G401.6 (cell line): ENCODE measurements around the gene AGBL4.

Experiments used
- FAIRE-seq: peaks from 2 replicates; lab custom pipeline; 2012; peaks lifted over from hg19 to GRCh38; lab: Jason Lieb, UNC

Gene AGBL4

GRCh38 chr1:48940354-48940753 lies 1083.4 kb downstream of the AGBL4 start:
- no peak for FAIRE-seq

GRCh38 chr1:48939828-48940227 lies 1083.9 kb downstream of the AGBL4 start:
- no peak for FAIRE-seq

- no peak for FAIRE-seq
These were observed 1084.7 kb downstream of the AGBL4 start for GRCh38 chr1:48939042-48939441.

- FAIRE-seq, result no peak
These were observed 1086.0 kb downstream of the AGBL4 start for GRCh38 chr1:48937732-48938131.

- no peak for FAIRE-seq
These were observed 1087.3 kb downstream of the AGBL4 start for GRCh38 chr1:48936436-48936835.

GRCh38 chr1:48932366-48932765 lies 1091.4 kb downstream of the AGBL4 start:
- no peak for FAIRE-seq

- no peak for FAIRE-seq
These were observed 1092.1 kb downstream of the AGBL4 start for GRCh38 chr1:48931506-48932192.

GRCh38 chr1:48930011-48930410 lies 1093.7 kb downstream of the AGBL4 start:
- no peak for FAIRE-seq

GRCh38 chr1:48924099-48924498 lies 1099.7 kb downstream of the AGBL4 start:
- FAIRE-seq, result no peak

- no peak for FAIRE-seq
These were observed 1100.6 kb downstream of the AGBL4 start for GRCh38 chr1:48923116-48923515.

GRCh38 chr1:48920851-48921250 lies 1102.9 kb downstream of the AGBL4 start:
- FAIRE-seq, result no peak

GRCh38 chr1:48917901-48918603 lies 1105.7 kb downstream of the AGBL4 start:
- FAIRE-seq, result no peak

- FAIRE-seq, result no peak
These were observed 1106.7 kb downstream of the AGBL4 start for GRCh38 chr1:48917070-48917454.

- FAIRE-seq, result no peak
These were observed 1107.4 kb downstream of the AGBL4 start for GRCh38 chr1:48916130-48917069.

- FAIRE-seq, result no peak
These were observed 1115.1 kb downstream of the AGBL4 start for GRCh38 chr1:48908606-48909005.

GRCh38 chr1:48906729-48907128 lies 1117.0 kb downstream of the AGBL4 start:
- no peak for FAIRE-seq

GRCh38 chr1:48906164-48906563 lies 1117.6 kb downstream of the AGBL4 start:
- FAIRE-seq, result no peak

- no peak for FAIRE-seq
These were observed 1120.5 kb downstream of the AGBL4 start for GRCh38 chr1:48903291-48903690.

GRCh38 chr1:48898894-48899293 lies 1124.9 kb downstream of the AGBL4 start:
- FAIRE-seq, result no peak

- no peak for FAIRE-seq
These were observed 1134.1 kb downstream of the AGBL4 start for GRCh38 chr1:48889615-48890014.

GRCh38 chr1:48889082-48889481 lies 1134.7 kb downstream of the AGBL4 start:
- no peak for FAIRE-seq

- FAIRE-seq, result no peak
These were observed 1136.0 kb downstream of the AGBL4 start for GRCh38 chr1:48887796-48888195.

GRCh38 chr1:48882020-48882419 lies 1141.7 kb downstream of the AGBL4 start:
- FAIRE-seq, result no peak
